ENCODE data around the gene SMPX.
A peak's percentile ranks its signal among the peaks of the same experiment; 100 is the strongest.

SMPX gene

GRCh38 chrX:21711129-21711847 is 46.6 kb downstream of the SMPX start:
- DNase-seq (ENCODE audit: low spot score) = no peak

GRCh38 chrX:21708116-21708515 is 49.8 kb downstream of the SMPX start:
- DNase-seq (ENCODE audit: low spot score) = no peak

- DNase-seq (ENCODE audit: low spot score) = no peak
These were observed 52.7 kb downstream of the SMPX start for GRCh38 chrX:21705225-21705624.

GRCh38 chrX:21702725-21703124 is 55.2 kb downstream of the SMPX start:
- DNase-seq (ENCODE audit: low spot score) = no peak

- no peak for DNase-seq (ENCODE audit: low spot score)
These were observed 56.9 kb downstream of the SMPX start for GRCh38 chrX:21700967-21701366.

- DNase-seq (ENCODE audit: low spot score) = no peak
These were observed 57.6 kb downstream of the SMPX start for GRCh38 chrX:21700275-21700674.

- no peak for DNase-seq (ENCODE audit: low spot score)
These were observed 58.8 kb downstream of the SMPX start for GRCh38 chrX:21699136-21699535.

- DNase-seq (ENCODE audit: low spot score) = no peak
These were observed 59.6 kb downstream of the SMPX start for GRCh38 chrX:21698272-21698671.

GRCh38 chrX:21691512-21692018 is 66.4 kb downstream of the SMPX start:
- DNase-seq (ENCODE audit: low spot score) = no peak

- peak; percentile 35 for DNase-seq (ENCODE audit: low spot score)
These were observed 74.0 kb downstream of the SMPX start for GRCh38 chrX:21683941-21684340.

- no peak for DNase-seq (ENCODE audit: low spot score)
These were observed 79.8 kb downstream of the SMPX start for GRCh38 chrX:21678048-21678612.

- DNase-seq (ENCODE audit: low spot score) = no peak
These were observed 82.0 kb downstream of the SMPX start for GRCh38 chrX:21675931-21676330.

GRCh38 chrX:21674430-21675186 is 83.3 kb downstream of the SMPX start:
- no peak for DNase-seq (ENCODE audit: low spot score)

- peak; percentile 16 for DNase-seq (ENCODE audit: low spot score)
These were observed 91.2 kb downstream of the SMPX start for GRCh38 chrX:21666679-21667078.

- no peak for DNase-seq (ENCODE audit: low spot score)
These were observed 91.7 kb downstream of the SMPX start for GRCh38 chrX:21666252-21666651.

- no peak for DNase-seq (ENCODE audit: low spot score)
These were observed 95.2 kb downstream of the SMPX start for GRCh38 chrX:21662761-21663160.

GRCh38 chrX:21661316-21661715 is 96.6 kb downstream of the SMPX start:
- DNase-seq (ENCODE audit: low spot score) = no peak

GRCh38 chrX:21660156-21660555 is 97.8 kb downstream of the SMPX start:
- DNase-seq (ENCODE audit: low spot score) = no peak

- DNase-seq (ENCODE audit: low spot score) = no peak
These were observed 98.6 kb downstream of the SMPX start for GRCh38 chrX:21659320-21659719.

- DNase-seq (ENCODE audit: low spot score) = no peak
These were observed 99.2 kb downstream of the SMPX start for GRCh38 chrX:21658746-21659145.

GRCh38 chrX:21658152-21658737 is 99.7 kb downstream of the SMPX start, which contains the start of gene KLHL34:
TSS of gene KLHL34 (minus strand) at chrX:21658330. CDS start at chrX:21657788, 542 bp downstream.
- peak; percentile 9 for DNase-seq (ENCODE audit: low spot score)

- DNase-seq (ENCODE audit: low spot score) = no peak
These were observed 100.4 kb downstream of the SMPX start for GRCh38 chrX:21657318-21658151.

Data from GM03348 (cell line).